Measurements from ENCODE around the gene CLSTN2. TPM values are rescaled to one million over a fixed set of nuclear protein-coding genes. Genes with fewer than 3 reads are reported as not detected.

The CLSTN2 gene
- total and polyA plus RNA-seq, 4 donors = 0.09 to 2.2 (median 0.55) TPM

DNA sequence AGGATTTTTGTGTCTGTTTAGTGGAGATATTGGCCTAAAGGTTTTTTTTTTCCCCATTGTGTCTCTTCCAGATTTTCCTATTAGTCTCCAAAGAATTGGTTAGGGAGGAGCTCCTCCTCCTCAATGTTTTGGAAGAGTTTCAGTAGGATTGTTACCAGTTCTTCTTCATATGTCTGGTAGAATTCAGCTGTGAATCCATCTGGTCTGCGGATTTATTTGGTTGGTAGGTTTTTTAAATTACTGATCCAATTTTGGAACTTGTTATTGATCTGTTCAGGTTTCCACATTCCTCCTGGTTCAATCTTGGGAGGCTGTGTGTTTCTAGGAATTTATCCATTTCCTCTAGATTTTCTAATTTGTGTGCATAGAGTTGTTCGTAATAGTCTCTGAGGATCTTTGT is 222.2 kb downstream of the CLSTN2 start (continued):
- TF ChIP-seq, protein P1, sequence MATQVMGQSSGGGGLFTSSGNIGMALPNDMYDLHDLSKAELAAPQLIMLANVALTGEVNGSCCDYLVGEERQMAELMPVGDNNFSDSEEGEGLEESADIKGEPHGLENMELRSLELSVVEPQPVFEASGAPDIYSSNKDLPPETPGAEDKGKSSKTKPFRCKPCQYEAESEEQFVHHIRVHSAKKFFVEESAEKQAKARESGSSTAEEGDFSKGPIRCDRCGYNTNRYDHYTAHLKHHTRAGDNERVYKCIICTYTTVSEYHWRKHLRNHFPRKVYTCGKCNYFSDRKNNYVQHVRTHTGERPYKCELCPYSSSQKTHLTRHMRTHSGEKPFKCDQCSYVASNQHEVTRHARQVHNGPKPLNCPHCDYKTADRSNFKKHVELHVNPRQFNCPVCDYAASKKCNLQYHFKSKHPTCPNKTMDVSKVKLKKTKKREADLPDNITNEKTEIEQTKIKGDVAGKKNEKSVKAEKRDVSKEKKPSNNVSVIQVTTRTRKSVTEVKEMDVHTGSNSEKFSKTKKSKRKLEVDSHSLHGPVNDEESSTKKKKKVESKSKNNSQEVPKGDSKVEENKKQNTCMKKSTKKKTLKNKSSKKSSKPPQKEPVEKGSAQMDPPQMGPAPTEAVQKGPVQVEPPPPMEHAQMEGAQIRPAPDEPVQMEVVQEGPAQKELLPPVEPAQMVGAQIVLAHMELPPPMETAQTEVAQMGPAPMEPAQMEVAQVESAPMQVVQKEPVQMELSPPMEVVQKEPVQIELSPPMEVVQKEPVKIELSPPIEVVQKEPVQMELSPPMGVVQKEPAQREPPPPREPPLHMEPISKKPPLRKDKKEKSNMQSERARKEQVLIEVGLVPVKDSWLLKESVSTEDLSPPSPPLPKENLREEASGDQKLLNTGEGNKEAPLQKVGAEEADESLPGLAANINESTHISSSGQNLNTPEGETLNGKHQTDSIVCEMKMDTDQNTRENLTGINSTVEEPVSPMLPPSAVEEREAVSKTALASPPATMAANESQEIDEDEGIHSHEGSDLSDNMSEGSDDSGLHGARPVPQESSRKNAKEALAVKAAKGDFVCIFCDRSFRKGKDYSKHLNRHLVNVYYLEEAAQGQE (IDR thresholded peaks at IDR 0.05) = no peak

DNA sequence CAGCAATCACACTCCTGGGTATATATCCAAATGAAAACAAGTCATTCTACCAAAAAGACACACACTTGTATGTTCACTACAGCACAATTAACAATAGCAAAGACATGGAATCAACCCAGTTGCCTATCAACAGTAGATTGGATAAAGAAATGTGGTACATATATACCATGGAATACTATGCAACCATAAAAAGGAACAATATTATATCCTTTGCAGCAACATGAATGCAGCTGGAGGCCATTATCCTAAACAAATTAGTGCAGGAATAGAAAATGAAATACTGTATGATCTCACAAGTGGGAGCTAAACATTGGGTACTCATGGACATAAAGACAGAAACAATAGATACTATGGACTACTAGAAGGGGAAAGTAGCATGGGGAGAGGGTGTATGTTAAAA is 224.7 kb downstream of the CLSTN2 start:
- H3K9ac ChIP-seq (ENCODE audit: low read depth in 1 of 2, low read length in 2 of 2) = no peak overlapping the region
- H3K4me1 ChIP-seq (ENCODE audit: control insufficient read depth in 4 of 4, insufficient read depth in 4 of 4, low read length in 3 of 4) = no peaks in the 10 kb centered on the region
- peaks cover 0 to 5% (median 0%) of the 10 kb centered on the region in 4 donors for H3K27me3 ChIP-seq (ENCODE audit: control insufficient read depth in 4 of 4, insufficient read depth in 4 of 4, low read length in 3 of 4)
- H3K36me3 ChIP-seq (ENCODE audit: control insufficient read depth in 4 of 4, insufficient read depth in 3 of 4, low read depth in 1 of 4, low read length in 3 of 4) = no peaks in the 10 kb centered on the region
- TF ChIP-seq HNF4G (IDR thresholded peaks at IDR 0.05) (no peak), HNF4A (conservative IDR thresholded peaks at IDR 0.05) (no peak), TAF1 (conservative IDR thresholded peaks at IDR 0.05) (no peak), SP1 (IDR thresholded peaks at IDR 0.05) (no peak), FOXA1 (IDR thresholded peaks at IDR 0.05) (no peak), NR2F2 (IDR thresholded peaks at IDR 0.05) (no peak), RAD21 (IDR thresholded peaks at IDR 0.05) (no peak)
- TF ChIP-seq, protein P2, sequence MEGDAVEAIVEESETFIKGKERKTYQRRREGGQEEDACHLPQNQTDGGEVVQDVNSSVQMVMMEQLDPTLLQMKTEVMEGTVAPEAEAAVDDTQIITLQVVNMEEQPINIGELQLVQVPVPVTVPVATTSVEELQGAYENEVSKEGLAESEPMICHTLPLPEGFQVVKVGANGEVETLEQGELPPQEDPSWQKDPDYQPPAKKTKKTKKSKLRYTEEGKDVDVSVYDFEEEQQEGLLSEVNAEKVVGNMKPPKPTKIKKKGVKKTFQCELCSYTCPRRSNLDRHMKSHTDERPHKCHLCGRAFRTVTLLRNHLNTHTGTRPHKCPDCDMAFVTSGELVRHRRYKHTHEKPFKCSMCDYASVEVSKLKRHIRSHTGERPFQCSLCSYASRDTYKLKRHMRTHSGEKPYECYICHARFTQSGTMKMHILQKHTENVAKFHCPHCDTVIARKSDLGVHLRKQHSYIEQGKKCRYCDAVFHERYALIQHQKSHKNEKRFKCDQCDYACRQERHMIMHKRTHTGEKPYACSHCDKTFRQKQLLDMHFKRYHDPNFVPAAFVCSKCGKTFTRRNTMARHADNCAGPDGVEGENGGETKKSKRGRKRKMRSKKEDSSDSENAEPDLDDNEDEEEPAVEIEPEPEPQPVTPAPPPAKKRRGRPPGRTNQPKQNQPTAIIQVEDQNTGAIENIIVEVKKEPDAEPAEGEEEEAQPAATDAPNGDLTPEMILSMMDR (IDR thresholded peaks at IDR 0.05; ENCODE audit: low read depth, low read length, missing input control) = no peak
- TF ChIP-seq, protein P3, sequence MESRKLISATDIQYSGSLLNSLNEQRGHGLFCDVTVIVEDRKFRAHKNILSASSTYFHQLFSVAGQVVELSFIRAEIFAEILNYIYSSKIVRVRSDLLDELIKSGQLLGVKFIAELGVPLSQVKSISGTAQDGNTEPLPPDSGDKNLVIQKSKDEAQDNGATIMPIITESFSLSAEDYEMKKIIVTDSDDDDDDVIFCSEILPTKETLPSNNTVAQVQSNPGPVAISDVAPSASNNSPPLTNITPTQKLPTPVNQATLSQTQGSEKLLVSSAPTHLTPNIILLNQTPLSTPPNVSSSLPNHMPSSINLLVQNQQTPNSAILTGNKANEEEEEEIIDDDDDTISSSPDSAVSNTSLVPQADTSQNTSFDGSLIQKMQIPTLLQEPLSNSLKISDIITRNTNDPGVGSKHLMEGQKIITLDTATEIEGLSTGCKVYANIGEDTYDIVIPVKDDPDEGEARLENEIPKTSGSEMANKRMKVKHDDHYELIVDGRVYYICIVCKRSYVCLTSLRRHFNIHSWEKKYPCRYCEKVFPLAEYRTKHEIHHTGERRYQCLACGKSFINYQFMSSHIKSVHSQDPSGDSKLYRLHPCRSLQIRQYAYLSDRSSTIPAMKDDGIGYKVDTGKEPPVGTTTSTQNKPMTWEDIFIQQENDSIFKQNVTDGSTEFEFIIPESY (IDR thresholded peaks at IDR 0.05) = no peak
- peaks cover 0 to 1% (median 0%) of the 10 kb centered on the region in 4 donors for H3K9me3 ChIP-seq (ENCODE audit: control insufficient read depth in 4 of 4, low read length in 3 of 4)
- no peak for DNase-seq (ENCODE audit: low spot score)
- no peak overlapping the region for H3K4me3 ChIP-seq (ENCODE audit: low read depth in 1 of 3, low read length in 3 of 3)
- no peak overlapping the region for H3K27ac ChIP-seq (ENCODE audit: low read depth in 1 of 2, low read length in 2 of 2)

DNA sequence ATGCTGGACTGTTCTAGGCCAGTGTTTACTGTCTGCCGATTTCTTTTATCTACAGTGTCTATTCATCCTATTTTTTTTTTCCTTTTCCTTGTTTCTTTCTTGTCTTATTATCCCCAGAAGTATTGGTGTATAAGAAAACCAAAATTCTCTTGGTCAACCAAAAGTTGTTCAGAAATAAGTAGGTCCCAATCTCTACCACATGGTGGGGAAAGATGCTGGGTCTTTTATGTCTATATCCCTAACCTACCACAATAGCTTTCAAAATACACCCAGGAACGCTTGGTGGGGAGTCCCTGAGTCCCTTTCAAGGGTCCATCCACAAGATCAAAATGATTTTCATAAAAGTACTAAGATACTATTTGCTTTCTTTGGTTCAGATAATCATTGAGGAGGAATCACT is 225.6 kb downstream of the CLSTN2 start:
- WGBS = 64% methylated on average over 2 of the region's 2 CpGs

More for the DNA sequence above, 225.6 kb downstream of the CLSTN2 start:
- H3K9ac ChIP-seq (ENCODE audit: low read depth in 1 of 2, low read length in 2 of 2) = no peak overlapping the region
- peaks cover 0 to 5% (median 0%) of the 10 kb centered on the region in 4 donors for H3K27me3 ChIP-seq (ENCODE audit: control insufficient read depth in 4 of 4, insufficient read depth in 4 of 4, low read length in 3 of 4)
- DNase-seq (ENCODE audit: low spot score) = no peak
- TF ChIP-seq, protein P2 (IDR thresholded peaks at IDR 0.05; ENCODE audit: low read depth, low read length, missing input control) = no peak
- TF ChIP-seq FOXA1 (IDR thresholded peaks at IDR 0.05) (no peak), YY1 (IDR thresholded peaks at IDR 0.05) (no peak), JUND (IDR thresholded peaks at IDR 0.05) (no peak), HNF4G (IDR thresholded peaks at IDR 0.05) (no peak), TAF1 (conservative IDR thresholded peaks at IDR 0.05) (no peak), GABPA (IDR thresholded peaks at IDR 0.05 in 1 of 2, conservative IDR thresholded peaks at IDR 0.05 in 1 of 2) (no peak), HNF4A (conservative IDR thresholded peaks at IDR 0.05) (no peak), NR2F2 (IDR thresholded peaks at IDR 0.05) (no peak)
- TF ChIP-seq, protein P1 (IDR thresholded peaks at IDR 0.05) = no peak
- TF ChIP-seq, protein P4, sequence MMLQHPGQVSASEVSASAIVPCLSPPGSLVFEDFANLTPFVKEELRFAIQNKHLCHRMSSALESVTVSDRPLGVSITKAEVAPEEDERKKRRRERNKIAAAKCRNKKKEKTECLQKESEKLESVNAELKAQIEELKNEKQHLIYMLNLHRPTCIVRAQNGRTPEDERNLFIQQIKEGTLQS (IDR thresholded peaks at IDR 0.05) = no peak
- TF ChIP-seq, protein P5, sequence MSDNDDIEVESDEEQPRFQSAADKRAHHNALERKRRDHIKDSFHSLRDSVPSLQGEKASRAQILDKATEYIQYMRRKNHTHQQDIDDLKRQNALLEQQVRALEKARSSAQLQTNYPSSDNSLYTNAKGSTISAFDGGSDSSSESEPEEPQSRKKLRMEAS (IDR thresholded peaks at IDR 0.05) = no peak
- peaks cover 0 to 1% (median 0%) of the 10 kb centered on the region in 4 donors for H3K9me3 ChIP-seq (ENCODE audit: control insufficient read depth in 4 of 4, low read length in 3 of 4)
- H3K4me1 ChIP-seq (ENCODE audit: control insufficient read depth in 4 of 4, insufficient read depth in 4 of 4, low read length in 3 of 4) = no peaks in the 10 kb centered on the region
- H3K36me3 ChIP-seq (ENCODE audit: control insufficient read depth in 4 of 4, insufficient read depth in 3 of 4, low read depth in 1 of 4, low read length in 3 of 4) = no peaks in the 10 kb centered on the region
- H3K27ac ChIP-seq (ENCODE audit: low read depth in 1 of 2, low read length in 2 of 2) = no peak overlapping the region
- H3K4me3 ChIP-seq (ENCODE audit: low read depth in 1 of 3, low read length in 3 of 3) = no peak overlapping the region
